ENCODE measurements around the gene GSG1L. TPM values are rescaled to one million over a fixed set of nuclear protein-coding genes. Genes with fewer than 3 reads are reported as not detected.
"Not testable (repeated sequence)": the region's sequence is repeated elsewhere in the genome, so short reads cannot be mapped to it uniquely, and the experiment has no call there.

The GSG1L gene
- total RNA-seq, 3 donors from 2014 or later, result not detected

DNA sequence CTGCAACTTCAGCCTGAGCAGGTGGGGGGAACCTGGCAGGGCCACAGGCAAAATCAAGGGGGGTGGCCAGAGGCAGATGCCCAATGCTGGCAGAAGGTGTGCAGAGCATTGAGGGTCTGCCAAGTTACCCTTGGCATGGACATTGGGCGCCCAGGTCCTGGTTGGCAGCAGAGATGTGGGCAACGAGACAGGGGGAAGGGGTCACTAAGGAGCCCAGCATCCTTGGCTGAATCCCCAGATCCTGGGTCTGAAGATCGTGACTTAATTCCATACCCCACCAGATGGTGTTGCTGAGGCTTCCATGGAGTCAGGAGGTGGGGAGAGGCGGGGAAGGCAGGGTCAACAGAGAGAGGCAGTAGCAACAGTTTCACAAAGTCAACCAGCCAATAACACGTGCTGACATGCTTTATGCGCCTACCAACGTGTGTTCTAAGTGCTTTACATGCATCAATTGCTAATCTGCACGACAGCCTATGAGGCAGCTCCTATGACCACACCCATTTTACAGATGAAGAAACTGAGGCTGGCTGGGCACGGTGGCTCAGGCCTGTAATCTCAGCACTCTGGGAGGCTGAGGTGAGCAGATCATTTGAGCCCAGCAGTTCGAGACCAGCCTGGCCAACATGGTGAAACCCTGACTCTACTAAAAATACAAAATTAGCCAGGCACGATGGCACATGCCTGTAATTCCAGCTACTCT is 83.3 kb downstream of the GSG1L start:
- H3K4me3 Mint-ChIP-seq, result no peak overlapping the region
- ATAC-seq, result no peak
- no peaks in the 10 kb centered on the region for H3K36me3 Mint-ChIP-seq (ENCODE audit: insufficient read depth)

DNA sequence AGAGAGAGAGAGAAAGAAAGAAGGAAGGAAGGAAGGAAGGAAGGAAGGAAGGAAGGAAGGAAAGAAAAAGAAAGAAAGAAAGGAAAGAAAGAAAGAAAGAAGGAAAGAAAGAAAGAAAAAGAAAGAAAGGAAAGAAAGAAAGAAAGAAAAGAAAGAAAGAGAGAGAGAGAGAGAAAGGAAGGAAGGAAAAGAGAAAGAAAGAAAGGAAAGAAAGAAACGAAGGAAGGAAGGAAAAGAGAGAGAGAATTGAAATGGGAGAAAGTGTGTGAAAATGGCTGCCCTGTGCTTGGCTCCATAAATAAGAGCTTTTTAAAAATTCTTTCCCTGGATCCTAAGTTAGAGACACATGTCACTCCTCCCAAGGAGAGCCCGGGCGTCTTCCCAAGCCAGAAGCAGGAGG is 83.8 kb downstream of the GSG1L start:
- not testable (repeated sequence) for H3K36me3 Mint-ChIP-seq (ENCODE audit: insufficient read depth); H3K4me3 Mint-ChIP-seq

More for the DNA sequence above, 83.3 kb downstream of the GSG1L start:
- H3K27me3 Mint-ChIP-seq (ENCODE audit: low read depth), result peaks cover 22% of the 10 kb centered on the region
- no peaks in the 10 kb centered on the region for H3K4me1 Mint-ChIP-seq (ENCODE audit: low read depth)
- no peak for DNase-seq
- peaks cover 3% of the 10 kb centered on the region for H3K9me3 Mint-ChIP-seq

DNA sequence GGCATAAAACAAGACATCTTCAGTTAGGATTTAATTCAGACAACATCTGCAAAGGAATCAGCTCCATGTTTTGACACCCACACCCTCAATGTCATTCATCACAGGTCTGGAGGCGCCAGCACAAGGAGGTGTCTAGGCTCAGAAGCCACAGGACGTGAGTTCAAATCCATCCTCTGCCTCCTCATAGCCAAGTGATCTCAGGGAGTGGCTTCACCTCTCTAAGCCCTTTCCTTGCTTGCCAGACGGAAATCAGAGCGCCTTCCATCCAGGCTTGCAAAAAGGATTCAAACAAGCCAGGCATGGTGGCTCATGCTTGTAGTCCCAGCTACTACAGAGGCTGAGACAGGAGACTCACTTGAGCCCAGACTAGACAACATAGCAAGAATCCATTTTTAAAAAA is 84.6 kb downstream of the GSG1L start:
- no peak for ATAC-seq
- DNase-seq, result no peak
- H3K36me3 Mint-ChIP-seq (ENCODE audit: insufficient read depth), result no peaks in the 10 kb centered on the region
- H3K9me3 Mint-ChIP-seq, result peaks cover 3% of the 10 kb centered on the region
- peaks cover 19% of the 10 kb centered on the region for H3K27me3 Mint-ChIP-seq (ENCODE audit: low read depth)
- H3K4me3 Mint-ChIP-seq, result no peak overlapping the region
- H3K4me1 Mint-ChIP-seq (ENCODE audit: low read depth), result no peaks in the 10 kb centered on the region

More for the DNA sequence above, 83.8 kb downstream of the GSG1L start:
- not testable (repeated sequence) for ATAC-seq; H3K4me1 Mint-ChIP-seq (ENCODE audit: low read depth); DNase-seq; H3K9me3 Mint-ChIP-seq
- peaks cover 19% of the 10 kb centered on the region for H3K27me3 Mint-ChIP-seq (ENCODE audit: low read depth)

DNA sequence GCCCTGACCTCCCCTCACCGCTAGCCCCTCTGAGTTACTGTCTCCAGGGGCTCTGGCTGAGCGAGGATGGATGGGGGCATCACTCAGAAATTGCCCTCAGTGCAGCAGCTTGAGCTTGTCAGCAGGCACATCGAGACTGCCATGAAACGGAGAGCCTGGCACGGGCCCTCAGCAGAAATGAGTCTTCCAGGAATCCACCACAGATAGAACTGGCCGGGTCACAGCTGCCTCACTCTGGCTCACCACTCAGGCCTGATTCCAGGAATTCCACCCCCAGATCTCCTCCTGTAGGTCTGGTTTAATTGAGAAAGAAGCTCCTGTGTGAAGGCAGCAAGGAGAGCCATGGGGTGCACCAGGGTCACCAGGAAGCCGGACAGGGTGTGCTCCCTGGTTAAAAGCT is 85.5 kb downstream of the GSG1L start:
- ATAC-seq (no peak), DNase-seq (no peak)
- no peaks in the 10 kb centered on the region for H3K4me1 Mint-ChIP-seq (ENCODE audit: low read depth)
- peaks cover 19% of the 10 kb centered on the region for H3K27me3 Mint-ChIP-seq (ENCODE audit: low read depth)
- no peak overlapping the region for H3K4me3 Mint-ChIP-seq
- H3K9me3 Mint-ChIP-seq, result peaks cover 3% of the 10 kb centered on the region
- no peaks in the 10 kb centered on the region for H3K36me3 Mint-ChIP-seq (ENCODE audit: insufficient read depth)

DNA sequence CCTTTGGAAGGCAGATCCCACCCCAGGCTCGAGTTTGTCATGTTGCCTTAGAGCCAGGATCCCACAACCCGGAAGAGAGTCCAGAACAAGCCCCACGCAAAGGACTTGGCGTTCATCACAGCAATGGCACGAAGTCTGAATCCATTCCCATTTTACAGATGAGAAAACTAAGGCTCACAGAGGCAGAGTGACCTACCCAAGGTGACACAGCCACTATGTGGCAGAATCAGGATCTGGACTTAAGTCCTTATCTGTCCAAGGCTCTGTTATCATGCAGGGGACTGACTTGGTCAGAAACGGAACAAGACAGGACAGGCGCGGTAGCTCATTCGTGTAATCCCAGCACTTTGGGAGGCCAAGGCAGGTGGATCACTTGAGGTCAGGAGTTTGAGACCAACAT is 86.5 kb downstream of the GSG1L start:
- peaks cover 1% of the 10 kb centered on the region for H3K4me1 Mint-ChIP-seq (ENCODE audit: low read depth)
- H3K9me3 Mint-ChIP-seq, result no peaks in the 10 kb centered on the region
- no peak for ATAC-seq
- H3K36me3 Mint-ChIP-seq (ENCODE audit: insufficient read depth), result no peaks in the 10 kb centered on the region
- no peak overlapping the region for H3K4me3 Mint-ChIP-seq
- DNase-seq, result no peak
- peaks cover 19% of the 10 kb centered on the region for H3K27me3 Mint-ChIP-seq (ENCODE audit: low read depth)

DNA sequence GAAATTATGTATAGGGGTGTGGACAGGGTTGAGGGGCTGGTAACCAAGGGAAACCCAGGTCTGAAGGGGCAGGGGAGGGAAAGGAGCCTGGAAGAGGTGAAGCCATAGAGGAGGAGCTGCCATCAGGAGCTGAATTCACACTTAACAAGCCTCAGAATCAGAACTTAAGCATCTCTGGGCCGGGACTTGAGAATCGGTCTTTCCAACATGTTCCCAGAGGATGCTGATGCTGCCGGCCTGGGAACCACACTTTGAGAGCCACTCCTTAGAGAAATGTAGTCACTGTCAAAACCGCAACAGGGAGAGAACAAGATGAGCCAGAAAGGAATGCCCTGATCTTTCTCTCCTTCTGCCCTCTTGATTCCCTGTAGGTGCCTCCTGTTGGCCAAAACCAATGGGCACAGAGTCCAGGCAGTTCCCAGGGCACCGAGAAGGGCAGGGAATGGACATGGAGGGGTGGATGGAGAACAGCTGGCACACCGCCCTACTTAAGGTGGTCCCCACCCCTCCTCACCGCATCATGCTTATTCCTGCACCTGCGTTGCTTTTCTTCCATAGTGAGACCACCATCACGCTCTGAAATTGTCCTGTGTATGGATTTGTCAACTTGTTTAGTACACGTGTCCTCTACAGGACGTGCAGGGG is 88.5 kb downstream of the GSG1L start:
- Mint-ChIP-seq H3K9me3 (no peaks in the 10 kb centered on the region), H3K4me1 (ENCODE audit: low read depth) (peaks cover 1% of the 10 kb centered on the region), H3K36me3 (ENCODE audit: insufficient read depth) (no peaks in the 10 kb centered on the region), H3K27me3 (ENCODE audit: low read depth) (peaks cover 21% of the 10 kb centered on the region), H3K4me3 (no peak overlapping the region)
- DNase-seq, result no peak
- no peak for ATAC-seq

DNA sequence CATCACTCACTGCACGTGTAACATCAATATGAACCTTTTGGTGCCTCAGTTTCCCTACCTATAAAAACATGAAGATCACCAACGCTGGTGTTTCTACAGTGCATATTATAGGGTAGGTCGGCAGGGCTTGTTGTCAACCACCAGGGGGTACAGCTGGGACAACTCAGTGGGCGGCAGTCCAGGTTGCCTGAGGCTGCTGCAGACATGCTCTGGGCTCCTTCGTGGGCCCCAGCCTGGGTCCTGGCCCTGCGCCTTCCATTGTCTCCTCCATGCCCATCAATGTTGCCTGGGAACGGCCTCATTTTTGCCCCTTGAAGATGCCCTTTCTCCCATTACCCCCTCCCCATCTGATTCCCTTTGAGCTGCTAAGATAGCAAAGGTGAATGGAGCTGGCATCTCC is 89.8 kb downstream of the GSG1L start:
- ATAC-seq (no peak), DNase-seq (no peak)
- no peaks in the 10 kb centered on the region for H3K36me3 Mint-ChIP-seq (ENCODE audit: insufficient read depth)
- peaks cover 13% of the 10 kb centered on the region for H3K27me3 Mint-ChIP-seq (ENCODE audit: low read depth)
- H3K4me1 Mint-ChIP-seq (ENCODE audit: low read depth), result peaks cover 1% of the 10 kb centered on the region
- no peak overlapping the region for H3K4me3 Mint-ChIP-seq
- no peaks in the 10 kb centered on the region for H3K9me3 Mint-ChIP-seq

DNA sequence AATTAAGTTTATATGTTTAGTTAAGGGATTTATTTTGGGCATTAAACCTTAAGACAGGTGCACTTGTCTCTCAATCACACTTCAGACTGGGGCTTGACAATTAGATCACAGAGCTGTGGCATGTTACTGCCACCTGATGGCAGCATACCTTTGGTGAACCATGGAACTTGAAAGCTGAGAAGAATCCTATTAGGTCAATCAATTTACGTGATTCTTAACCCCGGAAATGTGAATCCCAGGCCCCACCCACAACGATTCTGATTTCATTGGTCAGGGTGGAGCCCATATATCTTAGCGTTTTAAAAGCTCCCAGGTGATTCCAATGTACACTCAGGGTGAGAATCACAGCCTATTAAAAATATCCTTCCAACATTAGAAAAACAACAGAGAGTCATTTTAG is 91.0 kb downstream of the GSG1L start:
- no peaks in the 10 kb centered on the region for H3K36me3 Mint-ChIP-seq (ENCODE audit: insufficient read depth)
- no peaks in the 10 kb centered on the region for H3K9me3 Mint-ChIP-seq
- DNase-seq (peak; percentile 12), ATAC-seq (peak; percentile 61 to 73)
- H3K4me3 Mint-ChIP-seq, result no peak overlapping the region
- peaks cover 13% of the 10 kb centered on the region for H3K27me3 Mint-ChIP-seq (ENCODE audit: low read depth)
- peaks cover 1% of the 10 kb centered on the region for H3K4me1 Mint-ChIP-seq (ENCODE audit: low read depth)

DNA sequence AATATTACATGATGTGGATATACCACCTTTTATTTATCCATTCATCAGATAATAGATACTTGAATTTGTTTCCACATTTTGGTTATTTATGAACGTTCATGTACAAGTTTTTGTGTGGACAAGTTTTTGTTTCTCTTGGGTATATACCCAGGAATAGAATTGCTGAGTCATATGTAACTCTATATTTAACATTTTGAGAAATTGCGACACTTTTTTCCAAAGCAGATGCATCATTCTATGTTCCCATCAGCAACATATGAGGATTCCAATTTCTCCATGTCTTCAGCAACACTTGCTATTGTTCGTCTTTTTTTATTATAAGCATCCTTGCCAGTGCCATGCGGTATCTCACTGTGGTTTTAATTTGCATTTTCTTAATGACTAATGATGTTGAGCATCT is 93.9 kb downstream of the GSG1L start:
- Mint-ChIP-seq H3K27me3 (ENCODE audit: low read depth) (peaks cover 7% of the 10 kb centered on the region), H3K4me1 (ENCODE audit: low read depth) (peaks cover 1% of the 10 kb centered on the region), H3K9me3 (no peaks in the 10 kb centered on the region), H3K4me3 (no peak overlapping the region), H3K36me3 (ENCODE audit: insufficient read depth) (no peaks in the 10 kb centered on the region)
- DNase-seq (no peak), ATAC-seq (no peak)

DNA sequence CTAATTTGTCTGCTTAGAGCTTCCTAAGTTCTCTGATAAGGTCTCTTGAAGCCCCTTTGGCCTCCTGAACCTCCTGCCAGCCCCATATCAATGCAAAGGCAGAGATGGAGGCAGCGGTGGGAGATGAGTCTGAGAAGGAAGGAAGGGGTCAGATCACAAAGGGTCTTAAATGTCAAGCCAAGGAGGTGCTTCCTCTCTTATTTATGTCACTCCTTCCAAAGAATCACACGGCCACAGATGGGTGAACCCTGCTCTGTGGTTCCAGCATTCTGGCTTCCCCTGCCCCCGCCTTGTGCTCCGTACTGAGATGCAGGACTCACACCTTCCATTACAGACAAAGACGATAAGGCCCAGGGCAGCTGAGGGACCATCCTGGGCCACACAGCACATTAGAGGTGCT is 96.3 kb downstream of the GSG1L start:
- DNase-seq (no peak), ATAC-seq (no peak)
- Mint-ChIP-seq H3K4me3 (no peak overlapping the region), H3K27me3 (ENCODE audit: low read depth) (peaks cover 18% of the 10 kb centered on the region), H3K4me1 (ENCODE audit: low read depth) (no peaks in the 10 kb centered on the region), H3K9me3 (peaks cover under 1% of the 10 kb centered on the region), H3K36me3 (ENCODE audit: insufficient read depth) (no peaks in the 10 kb centered on the region)

DNA sequence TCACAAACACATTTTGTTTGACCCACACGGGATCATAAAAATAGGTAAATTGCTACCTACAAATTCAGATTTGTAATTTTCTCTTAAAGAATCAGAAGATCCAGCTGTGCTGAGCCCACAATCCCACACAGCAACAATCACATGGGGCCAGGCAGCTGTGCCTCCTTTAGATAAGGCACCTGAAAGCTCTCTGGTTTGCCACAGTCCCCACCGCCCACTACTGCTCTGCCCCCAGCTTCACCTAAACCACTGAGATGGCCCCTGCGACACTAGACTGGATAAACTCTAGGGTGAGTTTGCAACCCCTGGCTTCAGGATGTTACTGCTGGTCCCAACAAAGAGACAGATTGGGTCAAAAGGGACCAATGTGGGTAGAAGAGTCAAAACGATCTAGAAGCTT is 96.8 kb downstream of the GSG1L start:
- H3K9me3 Mint-ChIP-seq, result peaks cover 3% of the 10 kb centered on the region
- H3K4me3 Mint-ChIP-seq, result no peak overlapping the region
- ATAC-seq (no peak), DNase-seq (no peak)
- H3K27me3 Mint-ChIP-seq (ENCODE audit: low read depth), result peaks cover 16% of the 10 kb centered on the region
- H3K4me1 Mint-ChIP-seq (ENCODE audit: low read depth), result no peaks in the 10 kb centered on the region
- no peaks in the 10 kb centered on the region for H3K36me3 Mint-ChIP-seq (ENCODE audit: insufficient read depth)

DNA sequence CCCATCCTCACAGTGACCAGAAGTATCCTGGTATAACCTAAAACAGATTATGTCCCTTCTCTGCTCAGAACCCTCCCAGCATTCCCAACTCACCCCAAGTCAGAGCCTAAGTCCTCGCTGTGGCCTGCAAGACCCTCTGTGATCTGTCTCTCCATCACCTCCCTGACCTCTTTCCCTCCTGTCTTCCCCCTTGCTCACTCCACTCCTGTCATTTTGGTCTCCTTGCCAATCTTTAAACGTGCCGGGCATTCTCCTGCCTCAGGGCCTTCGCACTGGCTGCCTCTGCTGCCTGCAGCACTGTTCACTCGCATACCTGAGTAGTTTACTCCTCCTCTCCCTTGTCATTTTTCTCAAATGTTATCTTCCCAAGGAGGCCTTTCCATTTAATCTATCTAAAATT is 97.7 kb downstream of the GSG1L start:
- no peak overlapping the region for H3K4me3 Mint-ChIP-seq
- no peaks in the 10 kb centered on the region for H3K4me1 Mint-ChIP-seq (ENCODE audit: low read depth)
- H3K36me3 Mint-ChIP-seq (ENCODE audit: insufficient read depth), result no peaks in the 10 kb centered on the region
- H3K9me3 Mint-ChIP-seq, result peaks cover 3% of the 10 kb centered on the region
- no peak for DNase-seq
- H3K27me3 Mint-ChIP-seq (ENCODE audit: low read depth), result peaks cover 14% of the 10 kb centered on the region
- no peak for ATAC-seq

DNA sequence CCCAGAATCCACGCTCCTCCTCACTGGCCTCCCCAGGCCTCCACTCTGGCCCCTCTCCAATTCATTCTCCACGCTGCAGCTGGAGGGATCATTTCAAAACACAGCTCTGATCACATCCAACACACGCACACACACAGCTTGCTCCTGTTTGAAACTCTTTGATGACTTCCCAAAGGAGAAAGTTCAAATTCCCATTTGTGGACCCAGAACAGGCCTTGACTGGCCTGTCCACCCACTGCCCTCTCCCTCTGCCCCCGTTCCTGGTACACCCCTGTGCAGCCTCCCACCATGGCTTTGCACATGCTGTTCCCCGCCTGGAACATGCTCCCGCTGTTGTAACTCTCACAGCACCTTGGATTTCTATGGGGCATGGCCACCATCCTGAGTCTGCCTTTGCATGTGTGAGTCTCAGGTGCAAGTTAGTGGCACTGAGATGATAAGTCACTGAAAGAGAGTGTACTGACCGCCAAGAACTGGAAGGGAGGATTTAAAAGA is 100.0 kb downstream of the GSG1L start:
- Mint-ChIP-seq H3K36me3 (ENCODE audit: insufficient read depth) (no peaks in the 10 kb centered on the region), H3K4me1 (ENCODE audit: low read depth) (no peaks in the 10 kb centered on the region), H3K9me3 (peaks cover 3% of the 10 kb centered on the region), H3K27me3 (ENCODE audit: low read depth) (peaks cover 14% of the 10 kb centered on the region), H3K4me3 (no peak overlapping the region)
- ATAC-seq (no peak), DNase-seq (no peak)

DNA sequence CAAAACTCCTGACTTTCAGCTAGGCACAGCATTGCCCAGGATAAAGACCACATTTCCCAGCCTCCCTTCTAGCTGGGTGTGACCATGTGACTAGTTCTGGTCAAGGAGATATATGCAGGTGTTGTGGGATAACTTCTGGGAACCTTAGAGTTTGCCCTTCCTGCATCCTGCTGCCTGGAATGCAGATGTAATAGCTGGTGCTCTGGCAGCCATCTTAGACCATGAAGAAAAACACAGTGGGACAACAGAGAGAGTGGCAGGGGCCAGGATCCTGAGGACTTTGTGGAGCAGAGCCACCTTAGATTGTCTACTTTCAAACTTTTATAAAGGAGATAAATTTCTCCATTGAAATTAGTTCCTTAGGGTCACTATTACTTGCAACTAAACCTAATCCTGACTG is 101.3 kb downstream of the GSG1L start:
- ATAC-seq, result no peak
- no peak overlapping the region for H3K4me3 Mint-ChIP-seq
- peaks cover 19% of the 10 kb centered on the region for H3K27me3 Mint-ChIP-seq (ENCODE audit: low read depth)

DNA sequence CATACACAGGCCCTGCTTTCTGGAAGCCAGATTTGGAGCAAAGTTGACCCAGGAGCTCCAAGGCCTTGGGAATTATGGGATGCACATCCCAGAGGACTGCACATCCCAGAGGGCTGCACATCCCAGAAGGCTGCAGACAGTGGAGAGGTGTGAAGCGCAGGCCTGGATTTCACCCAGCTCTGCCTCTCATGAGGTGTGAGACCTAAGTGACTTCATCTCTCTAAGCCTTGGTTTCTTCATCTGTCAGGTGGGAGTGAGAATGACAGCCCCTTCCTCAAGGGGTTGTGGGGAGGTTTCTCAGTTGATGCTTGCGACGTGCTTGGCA is 102.3 kb downstream of the GSG1L start:
- no peaks in the 10 kb centered on the region for H3K36me3 Mint-ChIP-seq (ENCODE audit: insufficient read depth)
- ATAC-seq (no peak), DNase-seq (no peak)
- no peak overlapping the region for H3K4me3 Mint-ChIP-seq
- peaks cover 11% of the 10 kb centered on the region for H3K9me3 Mint-ChIP-seq
- H3K27me3 Mint-ChIP-seq (ENCODE audit: low read depth), result peaks cover 19% of the 10 kb centered on the region
- H3K4me1 Mint-ChIP-seq (ENCODE audit: low read depth), result no peaks in the 10 kb centered on the region

More for the DNA sequence above, 101.3 kb downstream of the GSG1L start:
- no peak for DNase-seq
- peaks cover 8% of the 10 kb centered on the region for H3K9me3 Mint-ChIP-seq
- no peaks in the 10 kb centered on the region for H3K36me3 Mint-ChIP-seq (ENCODE audit: insufficient read depth)
- no peaks in the 10 kb centered on the region for H3K4me1 Mint-ChIP-seq (ENCODE audit: low read depth)
